Hematopoietic multipotent progenitor cell treated with erythropoietin and hydrocortisone succinate and interleukin-3 and kit ligand, for 4 days (in vitro differentiated cells): ENCODE measurements around the gene SKIC3.

ENCODE experiments used
- DNase-seq: peaks from one replicate; pipeline ENCODE4 v3.0.0-alpha.2; 2015

The SKIC3 gene

GRCh38 chr5:95554647-95555548 is at the start of gene SKIC3, which contains the start of gene ARSK:
Gene SKIC3, minus strand, starts transcription at chr5:95554977. Its CDS starts 7,827 bp downstream, at chr5:95547150.
Gene ARSK, plus strand, starts transcription at chr5:95555101. Its CDS starts 178 bp downstream, at chr5:95555279.
- peak; percentile 99 for DNase-seq

- no peak for DNase-seq
These were observed 45.8 kb upstream of the SKIC3 start for GRCh38 chr5:95600557-95600956.

GRCh38 chr5:95599252-95599651 is 44.5 kb upstream of the SKIC3 start:
- no peak for DNase-seq

- DNase-seq: peak; percentile 7
These were observed 40.6 kb upstream of the SKIC3 start for GRCh38 chr5:95595289-95595931.

GRCh38 chr5:95591490-95591901 is 36.7 kb upstream of the SKIC3 start:
- DNase-seq: no peak

GRCh38 chr5:95590880-95591279 is 36.1 kb upstream of the SKIC3 start:
- peak; percentile 50 for DNase-seq

GRCh38 chr5:95583992-95584391 is 29.2 kb upstream of the SKIC3 start:
- DNase-seq: peak; percentile 34

GRCh38 chr5:95581576-95581975 is 26.8 kb upstream of the SKIC3 start:
- DNase-seq: no peak

GRCh38 chr5:95572016-95572415 is 17.2 kb upstream of the SKIC3 start:
- no peak for DNase-seq

GRCh38 chr5:95565280-95565920 is 10.6 kb upstream of the SKIC3 start:
- DNase-seq: no peak

GRCh38 chr5:95564450-95564849 is 9.7 kb upstream of the SKIC3 start:
- DNase-seq: no peak

- no peak for DNase-seq
These were observed 8.6 kb upstream of the SKIC3 start for GRCh38 chr5:95563367-95563766.

- no peak for DNase-seq
These were observed 7.5 kb upstream of the SKIC3 start for GRCh38 chr5:95562282-95562681.

- DNase-seq: peak; percentile 38
These were observed 3.1 kb upstream of the SKIC3 start for GRCh38 chr5:95557841-95558240.

GRCh38 chr5:95555553-95555952 is 776 bp upstream of the SKIC3 start:
- DNase-seq: no peak

- DNase-seq: no peak
These were observed 488 bp downstream of the SKIC3 start for GRCh38 chr5:95554331-95554646.

GRCh38 chr5:95549030-95549429 is 5.7 kb downstream of the SKIC3 start:
- DNase-seq: no peak

- peak; percentile 30 for DNase-seq
These were observed 11.6 kb downstream of the SKIC3 start for GRCh38 chr5:95543017-95543705.

GRCh38 chr5:95537501-95537900 is 17.3 kb downstream of the SKIC3 start:
- no peak for DNase-seq

GRCh38 chr5:95533761-95534160 is 21.0 kb downstream of the SKIC3 start:
- no peak for DNase-seq

GRCh38 chr5:95533106-95533505 is 21.7 kb downstream of the SKIC3 start:
- DNase-seq: no peak

- no peak for DNase-seq
These were observed 22.4 kb downstream of the SKIC3 start for GRCh38 chr5:95532415-95532814.

GRCh38 chr5:95531491-95531890 is 23.3 kb downstream of the SKIC3 start:
- DNase-seq: no peak
